ENCODE data around the gene SYT14.

DNA sequence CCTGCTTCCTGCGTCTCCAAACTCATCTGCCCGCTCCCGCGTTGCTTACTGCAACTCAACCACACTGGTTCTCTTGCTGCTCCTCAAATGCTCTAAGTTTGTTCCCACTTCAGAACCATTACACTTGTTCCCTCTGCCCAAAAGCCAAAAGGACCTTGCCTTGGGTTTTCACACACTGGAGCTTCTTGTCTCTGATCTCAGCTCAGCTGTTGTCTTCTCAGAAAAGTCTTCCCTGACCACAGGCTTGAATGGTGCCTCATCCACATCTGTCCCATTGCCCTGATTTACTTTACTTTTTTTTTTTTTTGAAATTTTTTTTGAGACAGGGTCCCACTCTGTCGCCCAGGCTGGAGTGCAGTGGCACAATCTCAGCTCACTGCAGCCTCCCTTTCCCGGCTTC, 44.3 kb upstream of the SYT14 start:
- TF ChIP-seq, protein P1, sequence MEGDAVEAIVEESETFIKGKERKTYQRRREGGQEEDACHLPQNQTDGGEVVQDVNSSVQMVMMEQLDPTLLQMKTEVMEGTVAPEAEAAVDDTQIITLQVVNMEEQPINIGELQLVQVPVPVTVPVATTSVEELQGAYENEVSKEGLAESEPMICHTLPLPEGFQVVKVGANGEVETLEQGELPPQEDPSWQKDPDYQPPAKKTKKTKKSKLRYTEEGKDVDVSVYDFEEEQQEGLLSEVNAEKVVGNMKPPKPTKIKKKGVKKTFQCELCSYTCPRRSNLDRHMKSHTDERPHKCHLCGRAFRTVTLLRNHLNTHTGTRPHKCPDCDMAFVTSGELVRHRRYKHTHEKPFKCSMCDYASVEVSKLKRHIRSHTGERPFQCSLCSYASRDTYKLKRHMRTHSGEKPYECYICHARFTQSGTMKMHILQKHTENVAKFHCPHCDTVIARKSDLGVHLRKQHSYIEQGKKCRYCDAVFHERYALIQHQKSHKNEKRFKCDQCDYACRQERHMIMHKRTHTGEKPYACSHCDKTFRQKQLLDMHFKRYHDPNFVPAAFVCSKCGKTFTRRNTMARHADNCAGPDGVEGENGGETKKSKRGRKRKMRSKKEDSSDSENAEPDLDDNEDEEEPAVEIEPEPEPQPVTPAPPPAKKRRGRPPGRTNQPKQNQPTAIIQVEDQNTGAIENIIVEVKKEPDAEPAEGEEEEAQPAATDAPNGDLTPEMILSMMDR (optimal IDR thresholded peaks at IDR 0.05 in 1 of 3, IDR thresholded peaks at IDR 0.05 in 1 of 3, conservative IDR thresholded peaks at IDR 0.05 in 1 of 3; ENCODE audit: extremely low read depth in 1 of 3, insufficient read depth in 2 of 3, low read length in 3 of 3) = no peak
- TF ChIP-seq EZH2 (IDR thresholded peaks at IDR 0.05; ENCODE audit: low read length) = no peak
